NCI-H1930 (cell line): ENCODE results near the gene FHIT.
A peak's percentile ranks its signal among the peaks of the same experiment; 100 is the strongest.
"Not testable (repeated sequence)": the region's sequence is repeated elsewhere in the genome, so short reads cannot be mapped to it uniquely, and the experiment has no call there.

Experiments used
- DNase-seq, 2 experiments: peaks; one replicate each; lab custom pipeline; 2025; lab: John Stamatoyannopoulos, UW

Gene FHIT

DNA sequence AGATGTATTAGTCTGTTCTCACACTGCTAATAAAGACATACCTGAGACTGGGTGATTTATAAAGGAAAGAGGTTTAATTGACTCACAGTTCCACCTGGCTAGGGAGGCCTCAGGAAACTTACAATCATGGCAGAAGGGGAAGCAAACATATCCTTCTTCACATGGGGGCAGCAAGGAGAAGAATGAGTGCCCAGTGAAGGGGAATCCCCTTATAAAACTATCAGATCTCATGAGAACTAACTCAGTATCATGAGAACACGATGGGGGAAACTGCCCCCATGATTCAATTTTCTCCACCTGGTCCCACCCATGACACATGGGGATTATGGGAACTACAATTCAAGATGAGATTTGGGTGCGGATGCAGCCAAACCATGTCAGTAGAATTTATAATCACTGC is 1316.7 kb downstream of the FHIT start:
- not testable (repeated sequence) for DNase-seq

DNA sequence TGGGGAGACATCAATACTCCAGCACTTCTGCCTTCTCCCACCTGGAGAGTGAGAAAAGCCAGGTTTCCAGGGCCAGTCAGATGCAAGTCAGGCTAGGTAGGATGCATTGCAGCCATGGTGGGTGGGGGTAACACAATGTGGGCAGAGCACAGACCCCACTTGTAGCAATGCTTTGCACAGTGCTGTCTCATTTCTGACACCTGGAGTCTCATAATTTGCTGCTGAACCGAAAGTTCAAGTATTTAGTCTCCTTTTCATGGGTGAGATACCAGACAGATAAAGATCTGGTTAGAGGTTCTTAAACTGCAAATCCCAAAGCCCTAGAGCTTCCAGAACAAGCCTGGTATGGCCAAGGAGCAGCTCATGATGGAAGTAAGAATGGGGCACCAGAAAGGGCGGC is 1321.1 kb downstream of the FHIT start:
- DNase-seq, result no peak

DNA sequence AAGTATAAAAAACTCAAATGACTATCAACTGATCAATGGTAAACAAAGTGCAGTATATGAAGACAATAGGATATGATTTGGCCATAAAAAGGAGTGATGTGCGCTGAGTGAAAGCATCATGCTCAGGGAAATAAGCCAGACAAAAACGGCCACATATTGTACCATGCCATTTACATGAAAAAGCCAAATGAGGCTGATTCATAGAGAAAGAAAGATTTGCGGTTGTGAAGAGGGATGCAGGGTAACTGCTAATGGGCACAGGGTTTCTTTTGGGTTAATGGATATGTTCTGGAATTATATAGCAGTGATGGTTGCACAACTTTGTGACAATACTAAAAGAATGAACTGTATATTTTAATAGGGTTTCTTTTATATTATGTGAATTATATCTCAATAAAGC is 1324.2 kb downstream of the FHIT start:
- DNase-seq, result no peak

DNA sequence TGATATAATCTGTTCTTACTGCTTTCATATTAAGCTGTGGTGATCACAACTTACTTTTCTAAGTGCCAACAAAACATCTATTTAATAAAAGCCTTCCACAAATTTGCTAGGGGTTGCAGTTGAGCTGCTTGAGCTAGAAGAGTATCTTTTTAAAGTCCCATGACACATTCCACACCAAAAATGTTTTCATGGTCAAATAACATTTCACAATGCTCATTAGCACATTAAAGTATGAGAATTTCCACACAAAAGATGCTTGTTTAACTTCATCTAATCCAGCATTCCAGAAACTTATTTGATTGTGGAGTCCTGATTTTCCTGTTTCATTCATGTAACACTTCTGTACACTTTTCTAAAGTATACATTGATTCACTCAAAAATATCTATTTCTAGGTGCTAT is 1325.3 kb downstream of the FHIT start:
- no peak for DNase-seq

DNA sequence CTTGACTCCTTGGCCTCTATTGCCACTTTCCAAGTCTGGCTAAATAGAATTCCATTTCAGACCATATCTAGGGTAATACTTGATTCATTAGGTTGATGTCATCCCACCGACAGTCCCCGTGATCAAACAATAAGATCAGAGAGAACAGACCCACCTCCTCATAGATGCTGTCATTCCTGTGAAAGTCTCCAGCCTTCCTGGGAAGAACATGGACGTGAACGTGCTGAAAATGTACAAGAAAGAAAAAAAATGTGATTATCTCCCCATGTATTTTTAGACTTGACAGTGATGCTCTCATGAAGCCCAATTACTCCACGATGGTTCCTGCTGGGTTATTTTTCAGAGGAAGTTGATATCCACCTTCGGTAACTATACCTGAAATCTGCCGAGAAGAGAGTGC is 1329.1 kb downstream of the FHIT start:
- no peak for DNase-seq

DNA sequence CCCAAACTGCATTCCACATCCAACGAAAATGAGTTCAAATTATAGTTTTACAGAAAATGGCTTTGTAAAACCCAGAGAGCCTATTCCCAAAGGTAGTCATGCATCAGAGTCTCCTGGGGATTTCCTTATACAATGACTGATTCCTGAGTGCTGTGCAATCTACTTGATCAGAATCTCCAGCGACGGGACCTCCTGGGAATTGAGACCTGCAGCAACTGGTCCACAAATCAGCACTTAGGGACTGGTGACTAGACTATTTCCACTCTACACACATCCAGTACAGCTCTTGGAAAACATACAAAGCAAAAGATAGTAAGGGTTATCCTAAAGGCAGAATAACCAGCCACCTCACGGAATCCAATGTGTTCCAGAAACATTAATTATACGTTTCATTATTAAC is 1330.4 kb downstream of the FHIT start:
- DNase-seq, result no peak

DNA sequence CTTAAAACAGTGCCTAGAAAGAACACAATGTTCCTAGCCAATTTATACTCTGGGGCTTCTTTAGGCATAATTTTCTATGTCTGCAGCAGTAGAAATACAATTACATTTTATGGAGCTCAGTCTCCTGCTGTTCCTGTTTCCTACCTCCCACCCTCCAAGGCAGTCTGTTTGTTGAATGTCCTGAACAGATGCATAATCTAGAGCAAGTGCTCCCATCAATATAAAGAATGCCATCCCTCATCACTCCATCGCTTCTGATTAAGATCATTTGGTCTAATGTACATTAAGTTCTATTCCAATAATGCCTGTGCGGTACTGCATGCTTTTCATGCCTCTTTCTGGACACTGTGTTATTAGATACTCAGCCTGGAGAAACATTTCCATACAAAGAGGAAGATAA is 1331.7 kb downstream of the FHIT start:
- DNase-seq, result no peak

DNA sequence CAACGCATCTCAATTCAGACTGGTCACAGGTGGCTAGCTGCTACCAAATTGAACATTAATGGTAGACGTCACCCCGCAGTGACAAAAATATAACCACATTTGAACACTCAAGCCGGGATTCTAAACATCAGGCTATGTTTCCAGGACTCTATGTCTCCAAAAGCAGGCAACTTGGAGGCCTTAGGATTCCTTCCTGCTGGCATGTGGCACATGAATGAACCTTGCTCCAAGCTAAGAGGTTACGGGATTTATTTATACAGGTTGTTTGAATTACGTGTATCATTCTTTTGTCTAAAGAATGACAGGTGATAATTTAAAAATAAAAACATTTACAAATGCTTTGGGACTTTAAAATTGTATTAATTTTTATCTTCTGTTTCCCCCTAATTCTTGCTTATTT is 1337.0 kb downstream of the FHIT start:
- DNase-seq, result no peak

DNA sequence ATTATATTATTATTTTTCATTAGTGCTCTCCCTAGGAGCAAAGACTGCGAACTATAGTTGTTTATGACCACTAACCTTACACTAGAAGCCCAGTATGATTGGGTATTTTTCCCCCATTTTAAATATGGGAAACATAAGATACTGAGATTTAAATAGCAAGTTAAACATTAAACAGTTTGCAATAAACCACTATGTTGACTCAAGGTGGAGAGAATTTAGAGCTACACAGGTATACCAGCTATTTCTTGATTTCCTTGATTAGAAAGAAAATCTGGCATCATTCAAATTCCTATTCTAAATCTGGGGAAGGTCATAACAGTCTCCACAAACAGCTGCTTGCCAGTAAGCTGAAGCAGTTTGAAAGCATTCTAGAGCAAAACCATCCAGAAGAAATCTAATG is 1337.6 kb downstream of the FHIT start:
- no peak for DNase-seq

DNA sequence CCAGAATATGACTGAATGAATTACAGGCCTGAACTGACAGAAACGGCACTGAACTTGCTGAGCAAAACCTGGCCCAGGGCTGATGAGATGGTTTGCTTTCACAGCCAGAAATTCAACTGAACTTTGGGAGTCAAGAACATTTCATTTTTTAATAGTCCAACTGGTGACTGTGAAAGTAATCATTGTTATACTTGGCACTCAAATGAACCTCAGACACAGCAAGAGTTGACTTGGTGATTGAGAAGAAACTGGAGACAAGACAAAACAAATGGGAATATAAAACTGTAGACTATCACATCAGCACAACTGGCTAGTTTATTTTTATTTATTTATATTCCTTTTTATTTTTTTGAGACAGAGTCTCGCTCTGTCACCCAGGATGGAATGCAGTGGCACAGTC is 1342.6 kb downstream of the FHIT start:
- DNase-seq, result no peak

DNA sequence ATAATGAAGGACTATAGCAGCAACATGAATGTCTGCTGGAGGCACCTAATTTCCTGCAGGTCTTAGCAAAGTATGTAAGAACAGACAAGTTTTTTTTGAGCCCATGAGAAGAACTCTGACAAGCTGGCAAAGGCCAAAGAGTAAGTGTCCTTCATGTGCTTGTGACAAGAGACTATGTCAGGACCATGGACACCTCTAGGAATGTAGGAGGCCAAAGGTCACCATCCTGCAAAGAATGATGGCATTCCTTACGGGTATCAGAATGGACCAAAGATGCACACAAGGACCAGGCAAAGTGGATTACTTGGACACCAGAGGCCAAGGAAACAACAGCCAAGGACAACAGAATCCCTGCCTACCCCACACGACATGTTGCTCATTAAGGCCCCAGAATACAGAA is 1343.0 kb downstream of the FHIT start:
- DNase-seq, result no peak

DNA sequence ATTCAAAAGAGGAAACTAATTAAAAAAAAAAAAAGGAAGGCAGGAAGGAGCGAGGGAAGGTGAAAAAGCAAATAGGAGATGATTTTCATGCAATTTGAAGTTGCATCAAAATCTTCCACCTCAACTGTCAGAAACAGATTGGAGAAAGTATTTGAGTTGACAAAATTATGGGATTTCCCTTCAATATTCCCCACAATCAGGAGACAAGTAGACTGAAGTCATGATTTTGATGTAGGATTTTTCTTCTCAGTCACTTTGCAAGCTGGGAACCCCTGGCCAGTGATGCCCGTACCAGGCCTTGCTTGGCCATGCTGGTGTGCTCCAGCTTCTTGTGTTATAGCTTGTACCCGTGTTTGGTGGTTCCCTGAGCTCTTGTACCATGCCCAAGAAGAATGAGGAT is 1347.0 kb downstream of the FHIT start:
- DNase-seq, result no peak

DNA sequence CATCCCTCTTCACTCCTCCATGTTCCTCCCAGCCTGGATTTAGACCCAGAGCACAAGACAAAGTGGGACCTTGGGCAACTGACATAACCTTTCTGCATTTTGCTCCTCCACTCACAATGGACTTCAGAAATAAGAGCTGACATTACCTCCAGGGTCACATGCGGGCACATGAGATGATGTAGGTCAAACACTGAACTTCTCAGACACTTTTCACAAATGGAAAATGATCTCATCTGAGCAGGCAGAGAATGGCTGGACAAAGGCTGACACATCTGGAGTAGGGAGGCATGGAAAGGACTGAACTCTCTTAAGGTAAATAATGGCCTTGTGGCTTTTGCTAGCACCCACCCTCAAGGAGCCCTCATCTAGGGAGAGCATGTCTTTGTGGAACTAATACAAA is 1352.2 kb downstream of the FHIT start:
- DNase-seq, result no peak

DNA sequence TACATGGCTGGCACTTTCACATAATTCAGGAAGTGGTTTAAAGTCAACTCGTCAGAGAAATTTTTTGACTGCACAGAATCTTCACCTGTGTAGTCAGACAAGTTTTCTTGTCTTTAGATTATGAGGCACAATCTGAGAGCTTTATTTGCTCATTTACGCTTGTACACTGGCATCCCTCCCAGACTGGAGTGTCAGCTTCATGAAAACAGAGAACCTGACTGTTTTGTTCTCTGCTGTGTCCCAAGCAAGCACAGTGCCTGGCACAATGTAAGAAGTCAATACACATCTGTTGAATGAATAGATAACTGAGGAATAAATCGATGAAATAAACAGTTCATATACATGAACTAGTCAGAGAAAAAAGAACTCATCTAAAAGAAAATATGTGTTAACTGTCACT is 1355.3 kb downstream of the FHIT start:
- no peak for DNase-seq

DNA sequence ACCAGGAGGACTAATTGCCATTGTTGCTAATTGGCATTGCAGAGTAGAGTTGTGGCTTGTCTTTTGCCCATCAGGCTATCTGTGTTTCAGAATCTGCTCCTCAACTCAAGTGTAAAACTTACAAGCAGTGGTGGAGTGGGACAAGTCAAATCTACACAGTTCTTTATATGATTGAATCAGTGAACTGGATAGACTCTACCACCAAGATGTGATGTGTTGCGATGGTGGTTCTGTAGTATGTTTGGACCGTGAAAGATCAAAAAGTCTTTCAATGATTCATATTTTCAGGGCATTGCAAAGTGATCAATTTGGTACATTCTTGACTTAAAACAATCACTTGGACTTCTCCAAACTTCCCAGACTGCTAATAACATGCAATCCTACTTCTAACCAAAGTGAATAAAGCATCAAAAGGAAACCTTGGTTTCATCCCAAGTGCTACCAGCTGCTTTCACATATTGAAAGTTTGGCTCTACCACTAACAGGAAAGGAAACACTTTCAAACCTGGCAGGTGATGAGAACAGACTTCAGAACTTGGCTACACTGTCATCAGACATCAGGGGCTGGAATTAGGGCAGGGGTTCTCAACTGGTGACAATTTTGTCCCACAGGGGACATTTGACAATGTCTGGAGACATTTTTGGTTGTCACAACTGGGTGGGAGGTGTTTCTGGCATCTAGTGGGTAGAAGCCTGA is 1356.7 kb downstream of the FHIT start:
- no peak for DNase-seq

DNA sequence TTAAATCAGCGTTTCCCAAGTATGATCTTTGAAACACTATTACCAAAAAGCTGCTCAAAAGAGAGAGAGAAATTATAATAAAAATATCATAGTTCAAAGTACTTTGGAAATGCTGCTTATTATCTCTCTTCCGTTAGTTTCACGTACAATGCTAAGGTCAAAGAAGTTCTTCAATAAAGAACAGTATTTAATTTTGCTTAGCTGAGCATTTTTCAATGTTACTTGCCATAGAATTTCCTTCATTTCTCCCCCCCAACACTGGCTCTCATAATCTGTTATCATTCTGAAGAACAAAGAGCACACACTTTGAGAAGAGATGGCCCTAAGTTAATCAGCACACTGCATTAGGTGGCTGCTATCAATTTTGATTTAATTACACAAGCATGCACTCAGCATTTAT is 1360.6 kb downstream of the FHIT start:
- DNase-seq, result no peak

DNA sequence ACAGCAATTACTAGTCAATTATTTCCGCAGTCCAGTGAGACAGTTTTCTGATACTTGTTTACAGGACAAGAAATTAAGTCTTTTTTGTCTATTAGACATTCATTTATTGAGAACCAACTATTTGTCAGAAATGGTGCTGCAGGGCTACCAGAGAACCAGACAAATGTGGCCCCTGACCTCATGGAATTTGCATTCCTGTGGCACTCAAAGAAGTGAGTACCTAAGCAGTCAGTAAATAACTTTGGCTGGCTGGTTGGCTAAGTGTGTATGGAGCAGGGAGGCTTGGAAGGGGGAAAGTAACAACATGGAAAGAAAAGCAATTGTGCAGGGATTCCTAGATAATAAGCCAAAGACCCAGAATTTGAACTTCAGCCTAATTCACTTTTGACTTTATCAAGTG is 1364.5 kb downstream of the FHIT start:
- DNase-seq, result no peak

DNA sequence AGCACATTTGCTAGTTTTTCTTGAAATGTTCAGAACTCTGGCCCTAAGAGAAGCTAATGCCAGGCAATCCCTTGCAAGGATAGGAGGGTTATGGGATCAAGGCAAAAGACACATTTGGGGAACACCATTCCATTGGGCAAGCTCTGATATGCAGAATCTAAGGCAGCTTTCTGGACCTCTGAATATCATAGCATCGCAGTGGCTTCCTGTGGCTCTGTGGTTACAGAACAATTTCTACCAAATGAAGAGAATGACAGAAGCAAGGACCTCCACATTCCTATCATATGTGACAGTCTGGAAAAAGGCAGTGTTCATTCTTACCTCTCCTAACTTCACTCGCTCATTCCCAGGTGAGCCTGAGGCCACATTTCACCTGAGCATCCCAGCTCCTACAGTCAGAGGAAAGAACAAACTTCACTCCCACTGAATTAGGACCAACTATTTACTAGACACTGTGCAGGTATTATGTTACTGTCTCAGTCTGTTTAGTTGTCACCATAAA is 1365.3 kb downstream of the FHIT start:
- DNase-seq, result no peak

DNA sequence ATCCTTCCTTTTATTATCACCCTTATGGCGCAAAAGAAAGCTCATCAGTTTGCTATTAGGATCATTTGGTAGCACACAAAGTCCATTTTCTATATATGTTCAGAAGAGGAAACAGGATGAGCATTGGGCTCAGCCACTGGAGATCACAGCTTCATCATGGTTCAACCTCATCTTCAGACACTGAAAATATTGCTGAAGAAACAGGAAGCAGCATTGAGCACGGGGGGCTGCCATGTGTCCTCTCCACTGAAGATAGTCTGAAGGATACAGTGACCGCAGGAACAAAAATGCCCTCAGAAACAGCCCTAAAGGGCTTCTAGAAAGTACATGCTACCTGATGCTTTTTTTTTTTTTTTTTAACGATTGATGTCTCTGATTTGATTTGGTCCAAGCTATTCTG is 1366.2 kb downstream of the FHIT start:
- no peak for DNase-seq

DNA sequence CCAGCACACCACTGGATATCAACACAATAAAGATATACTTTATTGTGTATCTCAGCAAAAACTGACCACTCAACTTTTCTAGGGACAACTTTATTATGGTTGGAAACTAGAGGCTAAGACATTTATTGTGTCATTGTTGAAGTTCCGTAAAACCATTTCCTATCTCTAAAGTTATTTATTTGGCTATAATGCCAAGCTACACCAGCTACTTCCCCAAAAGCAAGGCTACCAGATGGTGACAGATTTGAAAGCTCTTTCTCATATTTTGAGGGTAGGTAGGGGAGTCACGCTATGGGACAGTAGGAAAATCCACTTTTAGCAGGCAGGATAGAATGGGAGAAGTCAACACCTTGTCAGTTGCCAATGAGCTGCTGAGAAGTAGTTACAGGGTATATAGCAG is 1366.8 kb downstream of the FHIT start:
- DNase-seq, result no peak

DNA sequence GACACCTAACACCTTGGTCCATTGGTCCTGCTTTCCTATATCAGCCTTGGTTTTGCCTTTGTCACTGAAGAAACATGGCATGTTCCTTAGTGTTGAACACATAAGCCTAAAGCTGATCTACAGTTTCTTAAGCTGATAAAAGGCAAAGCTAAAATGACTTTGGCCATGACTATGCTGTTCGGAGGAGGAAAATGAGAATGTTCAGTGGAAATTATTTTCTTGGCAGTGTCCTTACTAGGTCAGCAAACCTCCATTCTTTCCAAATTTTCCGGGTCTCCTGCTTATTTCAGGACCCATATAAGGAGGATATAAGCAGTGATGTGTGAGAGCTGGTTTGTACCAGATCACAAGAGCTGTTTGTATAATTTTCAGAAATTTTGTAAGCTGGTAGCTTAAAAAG is 1368.5 kb downstream of the FHIT start:
- DNase-seq, result no peak

DNA sequence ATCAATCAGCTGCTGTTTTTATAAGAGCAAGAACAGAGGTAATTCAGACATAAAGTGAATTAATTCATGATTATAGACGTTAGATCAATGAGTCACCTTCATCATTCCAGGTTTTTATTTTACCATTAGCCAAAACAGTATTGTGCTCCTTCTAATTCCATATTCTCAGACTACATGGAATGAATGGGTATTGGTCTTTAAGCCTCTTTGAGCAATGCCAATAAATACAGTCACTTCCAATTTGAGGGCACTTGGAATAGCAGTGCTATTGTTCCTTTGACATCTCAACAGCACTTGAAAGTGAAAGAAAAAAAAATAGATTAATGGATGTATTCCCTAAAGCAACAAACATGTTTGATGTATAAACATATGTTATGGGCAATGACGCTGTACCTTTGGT is 1370.5 kb downstream of the FHIT start:
- DNase-seq, result peak in 1 of 2 experiments; percentile 5

DNA sequence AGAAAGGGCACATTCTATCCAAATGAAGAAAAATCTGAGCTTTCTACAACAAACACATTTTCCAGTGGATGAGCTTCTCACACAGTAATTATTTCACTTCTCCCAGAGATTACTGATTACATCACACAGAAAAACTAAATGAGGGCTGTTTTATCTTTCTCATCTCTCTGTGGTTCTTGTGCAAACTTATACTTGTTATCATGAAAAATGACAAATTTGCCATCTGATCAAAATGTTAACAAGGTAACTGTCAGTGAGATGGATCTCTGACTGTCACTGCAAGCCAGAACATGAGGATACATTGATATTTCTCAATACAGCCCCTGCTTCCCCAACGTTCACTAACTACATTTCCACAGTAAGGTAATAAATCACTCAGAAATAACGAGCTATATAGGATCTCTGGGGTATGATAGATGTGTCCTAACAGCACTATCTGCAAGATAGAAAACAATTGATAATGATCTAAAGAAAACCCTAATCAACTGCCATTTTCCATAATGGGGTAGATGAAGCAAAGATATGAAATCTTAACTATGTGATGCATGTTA is 1372.1 kb downstream of the FHIT start:
- DNase-seq, result peak in 1 of 2 experiments; percentile 57

DNA sequence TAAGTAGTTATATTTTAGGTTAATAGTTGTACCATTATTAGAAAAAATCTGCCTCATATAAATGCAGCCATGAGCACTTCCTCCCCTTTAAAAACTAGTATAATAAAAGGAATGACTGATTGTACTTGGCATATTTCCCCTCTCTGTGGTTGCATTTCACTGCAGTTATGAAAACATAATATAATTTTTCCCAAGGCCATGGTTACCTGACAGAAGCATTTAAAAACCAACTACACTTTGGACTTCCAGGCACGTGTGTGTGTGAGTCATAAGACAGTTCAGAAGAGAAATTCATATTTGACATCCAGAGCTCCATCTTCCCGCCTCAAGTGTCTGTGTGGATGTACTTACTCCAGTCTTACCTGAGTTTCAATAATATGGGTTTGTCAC is 1373.2 kb downstream of the FHIT start:
- DNase-seq, result no peak
